ENCODE results near the gene KIAA1217.

KIAA1217 gene

DNA sequence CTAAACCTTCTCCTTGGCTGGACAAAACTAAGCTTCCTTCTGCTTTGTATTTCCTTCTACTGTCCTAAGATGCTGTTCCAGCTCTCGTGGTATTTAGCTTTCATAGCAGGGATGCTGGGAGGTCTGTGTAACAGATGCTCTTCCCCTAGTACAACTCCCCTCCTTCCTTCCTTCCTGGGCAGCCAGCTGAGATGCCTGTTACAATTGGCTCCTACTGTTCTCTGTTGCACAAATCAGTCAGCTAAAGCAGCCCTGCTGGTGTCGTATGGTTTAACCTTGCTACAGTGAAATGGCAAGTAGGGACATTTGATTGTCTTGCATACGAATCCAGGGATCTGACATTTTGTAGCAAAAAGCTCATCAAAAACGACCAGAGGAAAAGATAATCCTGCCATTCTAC is 371.0 kb downstream of the KIAA1217 start:
- Mint-ChIP-seq H3K27me3 (peaks cover 2% of the 10 kb centered on the region), H3K4me3 (no peak overlapping the region), H3K9me3 (no peaks in the 10 kb centered on the region), H3K27ac (no peak overlapping the region), H3K4me1 (no peaks in the 10 kb centered on the region), H3K36me3 (peaks cover 2% of the 10 kb centered on the region)

DNA sequence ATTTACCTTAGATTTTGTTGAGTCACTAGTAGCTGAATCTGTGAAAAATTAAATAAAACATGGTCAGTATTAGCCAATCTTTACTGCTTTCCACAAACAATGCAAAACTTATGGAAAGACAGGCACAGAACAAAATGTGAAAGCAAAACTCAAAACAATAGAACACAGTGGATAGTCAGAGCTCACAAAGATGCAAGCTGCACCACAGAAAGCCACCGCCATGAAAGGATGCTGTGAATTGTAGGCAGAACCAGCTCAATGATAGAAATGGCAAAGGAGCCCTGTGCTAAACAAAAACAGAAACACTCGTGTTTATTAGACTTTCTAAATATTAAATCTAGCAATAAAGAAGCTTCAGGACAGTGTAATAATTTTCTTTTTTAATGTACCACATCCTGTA is 380.3 kb downstream of the KIAA1217 start:
- Mint-ChIP-seq H3K4me3 (no peak overlapping the region), H3K27ac (no peak overlapping the region), H3K4me1 (peaks cover 8% of the 10 kb centered on the region), H3K36me3 (peaks cover 37% of the 10 kb centered on the region), H3K27me3 (no peaks in the 10 kb centered on the region), H3K9me3 (no peaks in the 10 kb centered on the region)

GRCh38 chr10:24590697-24591457 is 381.9 kb downstream of the KIAA1217 start:
- Mint-ChIP-seq H3K4me1 (peaks cover 8% of the 10 kb centered on the region), H3K27me3 (no peaks in the 10 kb centered on the region), H3K27ac (no peak overlapping the region), H3K4me3 (no peak overlapping the region), H3K36me3 (peaks cover 36% of the 10 kb centered on the region), H3K9me3 (no peaks in the 10 kb centered on the region)

DNA sequence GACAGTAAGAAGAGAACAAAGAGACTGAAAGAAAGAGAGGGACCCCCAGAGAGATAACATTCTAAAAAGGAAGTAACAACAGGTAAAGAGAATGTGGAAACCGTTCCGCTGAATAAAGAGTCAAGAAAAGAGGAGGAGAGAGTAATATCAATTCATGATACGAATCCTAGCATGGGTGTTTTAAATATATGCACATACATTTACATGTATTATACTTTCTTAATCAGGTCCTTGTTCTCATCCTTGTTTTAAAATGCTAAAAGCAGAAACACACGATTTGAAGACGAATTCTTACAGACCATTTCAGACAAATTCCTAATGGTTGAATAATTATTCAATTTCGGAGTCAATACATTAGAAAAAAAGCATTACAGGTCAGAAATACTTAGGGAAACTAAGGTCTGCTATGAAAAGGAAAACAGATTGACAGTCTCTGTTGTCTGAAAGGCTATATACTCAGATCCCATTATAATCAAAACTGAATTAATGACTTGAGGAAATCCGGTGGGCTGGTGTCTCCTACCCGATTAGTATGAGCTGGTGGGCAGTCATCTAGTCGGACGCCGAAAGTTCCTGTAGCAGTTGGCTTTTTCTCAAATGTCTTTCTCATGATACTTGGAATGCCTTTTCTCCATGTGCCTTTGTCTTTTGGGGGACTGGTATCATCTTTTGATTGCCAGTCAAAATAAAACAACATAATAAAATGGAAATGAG is 387.4 kb downstream of the KIAA1217 start:
- H3K27ac Mint-ChIP-seq: no peak overlapping the region
- peaks cover 28% of the 10 kb centered on the region for H3K36me3 Mint-ChIP-seq
- H3K9me3 Mint-ChIP-seq: no peaks in the 10 kb centered on the region
- H3K4me3 Mint-ChIP-seq: no peak overlapping the region
- no peaks in the 10 kb centered on the region for H3K27me3 Mint-ChIP-seq
- peaks cover 4% of the 10 kb centered on the region for H3K4me1 Mint-ChIP-seq

GRCh38 chr10:24597426-24597825 is 388.5 kb downstream of the KIAA1217 start:
- Mint-ChIP-seq H3K4me1 (peaks cover 5% of the 10 kb centered on the region), H3K36me3 (peaks cover 24% of the 10 kb centered on the region), H3K9me3 (no peaks in the 10 kb centered on the region), H3K4me3 (no peak overlapping the region), H3K27me3 (no peaks in the 10 kb centered on the region), H3K27ac (no peak overlapping the region)

All from activated naive CD4-positive, alpha-beta T cell treated with anti-CD3 and anti-CD28 coated beads, Interleukin-2, amount 50 U/mL, for 24 hours (primary cell).